HG02840 (cell line): ENCODE measurements around the gene CYBC1.
A peak's percentile ranks its signal among the peaks of the same experiment; 100 is the strongest.

ENCODE experiments used
- ATAC-seq: cut with Tn5 transposase; IDR thresholded peaks from one replicate; pipeline ENCODE4 v1.9.1; 2021; ENCODE audit warnings: mild to moderate bottlenecking, moderate library complexity, moderate number of reproducible peaks; ENCODE audit not compliant: unreplicated experiment, low FRiP score

CYBC1 gene

GRCh38 chr17:82450357-82451106, at the start of gene CYBC1:
CYBC1 (minus strand) TSS chr17:82450752; CDS start chr17:82449254, 1,498 bp downstream.
- peak; percentile 72 for ATAC-seq

GRCh38 chr17:82497483-82498405, 47.2 kb upstream of the CYBC1 start:
- peak; percentile 10 for ATAC-seq

- ATAC-seq, result peak; percentile 61
Observed at GRCh38 chr17:82496529-82497434, 46.2 kb upstream of the CYBC1 start.

- ATAC-seq, result no peak
Observed at GRCh38 chr17:82495844-82496528, 45.4 kb upstream of the CYBC1 start.

GRCh38 chr17:82494236-82495055, 43.9 kb upstream of the CYBC1 start:
- peak; percentile 42 for ATAC-seq

- ATAC-seq, result no peak
Observed at GRCh38 chr17:82493226-82493781, 42.8 kb upstream of the CYBC1 start.

- no peak for ATAC-seq
Observed at GRCh38 chr17:82492643-82493225, 42.2 kb upstream of the CYBC1 start.

GRCh38 chr17:82491533-82491932, 41.0 kb upstream of the CYBC1 start:
- ATAC-seq, result no peak

GRCh38 chr17:82491196-82491530, 40.6 kb upstream of the CYBC1 start:
- ATAC-seq, result no peak

GRCh38 chr17:82490512-82491195, 40.1 kb upstream of the CYBC1 start:
- no peak for ATAC-seq

- no peak for ATAC-seq
Observed at GRCh38 chr17:82489851-82490511, 39.4 kb upstream of the CYBC1 start.

- ATAC-seq, result no peak
Observed at GRCh38 chr17:82489117-82489516, 38.6 kb upstream of the CYBC1 start.

- no peak for ATAC-seq
Observed at GRCh38 chr17:82487910-82488309, 37.4 kb upstream of the CYBC1 start.

GRCh38 chr17:82486231-82487094, 35.9 kb upstream of the CYBC1 start:
- ATAC-seq, result no peak

GRCh38 chr17:82483836-82484235, 33.3 kb upstream of the CYBC1 start:
- ATAC-seq, result no peak

GRCh38 chr17:82483204-82483660, 32.7 kb upstream of the CYBC1 start:
- no peak for ATAC-seq
